ENCODE data around the gene NHLRC1. TPM values are rescaled to one million over a fixed set of nuclear protein-coding genes. Genes with fewer than 3 reads are reported as not detected.

The NHLRC1 gene
- total RNA-seq, 4 donors from 2014 or later = 2.0 to 5.0 (median 4.3) TPM

- H3K4me3 ChIP-seq = no peak overlapping the region
- DNase-seq (ENCODE audit: low spot score in 2 of 2) = no peak
- H3K9me3 ChIP-seq = peaks cover 0 to 9% (median 0%) of the 10 kb centered on the region in 4 donors
- H3K36me3 ChIP-seq = no peaks in the 10 kb centered on the region
- no peaks in the 10 kb centered on the region for H3K4me1 ChIP-seq
- WGBS, 2 donors = 84 to 90% methylated on average over 3 of the region's 3 CpGs
- no peak overlapping the region for H3K27ac ChIP-seq
- no peaks in the 10 kb centered on the region for H3K27me3 ChIP-seq
- TF ChIP-seq EP300 (IDR thresholded peaks at IDR 0.05) = no peak
Observed at GRCh38 chr6:18078866-18079265, 43.6 kb downstream of the NHLRC1 start.

DNA sequence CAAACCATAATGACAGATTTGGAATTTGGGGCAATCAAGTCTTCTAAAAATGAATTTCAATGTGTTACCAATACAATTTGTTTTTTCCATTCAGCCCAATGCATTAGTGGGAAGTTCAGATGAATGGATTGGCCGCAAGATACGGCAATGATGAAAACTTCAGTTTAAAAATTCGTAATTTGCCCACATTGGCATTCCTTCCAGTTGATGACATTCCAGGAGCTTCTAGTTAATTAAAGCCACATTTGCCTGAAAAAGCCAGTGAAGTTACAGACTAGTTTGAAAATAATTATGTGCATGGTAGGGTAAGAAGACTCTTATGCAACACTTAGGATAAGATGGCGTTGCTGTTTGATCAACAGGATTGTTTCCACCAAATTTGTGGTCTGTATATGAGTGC is 46.2 kb downstream of the NHLRC1 start:
- Histone ChIP-seq H3K4me3 (no peak overlapping the region), H3K27me3 (no peaks in the 10 kb centered on the region), H3K36me3 (no peaks in the 10 kb centered on the region), H3K4me1 (no peaks in the 10 kb centered on the region), H3K27ac (no peak overlapping the region), H3K9me3 (peaks cover 0 to 9% (median 0%) of the 10 kb centered on the region in 4 donors)
- 87 to 89% methylated on average over 4 of the region's 4 CpGs for WGBS, 2 donors
- DNase-seq (ENCODE audit: low spot score in 2 of 2) = no peak
- TF ChIP-seq CTCF (IDR thresholded peaks at IDR 0.05) (no peak), POLR2A (IDR thresholded peaks at IDR 0.05) (no peak), EP300 (IDR thresholded peaks at IDR 0.05) (no peak)

DNA sequence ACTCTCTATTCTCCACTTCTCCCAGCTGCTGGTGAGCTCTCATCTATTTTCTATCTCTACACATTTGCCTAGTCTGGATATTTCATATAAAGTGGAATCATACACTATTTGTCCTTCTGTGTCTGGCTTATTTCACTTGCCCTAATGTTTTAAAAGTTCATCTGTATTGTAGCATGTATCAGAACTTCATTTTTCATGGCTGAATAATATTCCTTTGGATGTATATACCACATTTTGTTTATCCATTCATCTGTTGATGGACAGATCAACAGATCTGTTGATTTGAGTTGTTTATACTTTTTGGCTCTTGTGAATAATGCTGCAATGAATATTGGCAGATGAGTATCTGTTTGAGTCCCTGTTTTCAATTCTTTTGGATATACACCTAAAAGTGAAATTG is 49.6 kb downstream of the NHLRC1 start:
- Histone ChIP-seq H3K9me3 (peaks cover 0 to 9% (median 0%) of the 10 kb centered on the region in 4 donors), H3K27me3 (no peaks in the 10 kb centered on the region), H3K4me1 (no peaks in the 10 kb centered on the region), H3K4me3 (no peak overlapping the region), H3K36me3 (no peaks in the 10 kb centered on the region), H3K27ac (no peak overlapping the region)
- peak in 1 of 2 donors; percentile 3 for TF ChIP-seq POLR2A (IDR thresholded peaks at IDR 0.05)
- TF ChIP-seq EP300 (IDR thresholded peaks at IDR 0.05) = no peak
- no peak for DNase-seq (ENCODE audit: low spot score in 2 of 2)

DNA sequence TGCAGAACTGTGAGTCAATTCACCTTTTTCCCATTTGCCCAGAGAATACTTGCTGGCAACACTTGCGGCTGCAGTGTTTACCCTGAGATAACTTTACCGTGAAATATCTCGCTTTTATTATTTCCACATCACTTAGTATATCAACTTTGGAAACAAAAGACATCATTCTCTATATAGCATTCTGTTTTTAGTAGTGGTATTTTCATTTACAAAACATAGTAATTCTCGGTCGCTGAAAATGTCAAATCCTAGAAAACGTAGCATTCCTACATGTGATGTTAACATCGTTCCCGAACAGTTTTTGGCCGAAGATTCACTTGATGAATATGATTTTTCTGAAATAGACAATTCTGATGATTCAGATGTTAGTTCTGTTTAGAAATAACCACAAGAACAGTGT is 52.0 kb downstream of the NHLRC1 start:
- no peak for TF ChIP-seq CTCF (IDR thresholded peaks at IDR 0.05)
- no peak for TF ChIP-seq EP300 (IDR thresholded peaks at IDR 0.05)
- TF ChIP-seq POLR2A (IDR thresholded peaks at IDR 0.05) = no peak
- WGBS, 2 donors = 75 to 80% methylated on average over 9 of the region's 9 CpGs
- Histone ChIP-seq H3K4me1 (no peaks in the 10 kb centered on the region), H3K27me3 (no peaks in the 10 kb centered on the region), H3K4me3 (no peak overlapping the region), H3K36me3 (no peaks in the 10 kb centered on the region), H3K9me3 (peaks cover 0 to 6% (median 0%) of the 10 kb centered on the region in 4 donors), H3K27ac (no peak overlapping the region)
- DNase-seq (ENCODE audit: low spot score in 2 of 2) = no peak

Other genes starting within 250 kb of the NHLRC1 start
- gene KIF13A, start 135.0 kb downstream of the NHLRC1 start, total RNA-seq = 10 to 100 TPM; 31.8 to 71.9 (median 48.0) TPM
- gene TPMT, start 32.4 kb upstream of the NHLRC1 start, total RNA-seq = 1 to 10 TPM; 3.8 to 9.3 (median 5.4) TPM
- 10 to 100 TPM in 3 of 4 donors, 1 to 10 TPM in 1; 9.4 to 16.5 (median 15.2) TPM for gene KDM1B, start 32.7 kb upstream of the NHLRC1 start, total RNA-seq
- 100 to 1,000 TPM; 112 to 147 (median 123) TPM for gene DEK, start 141.9 kb upstream of the NHLRC1 start, total RNA-seq